Uterus (tissue), 2 donors: ENCODE data around the gene FILIP1L.

Experiments
- POLR2A ChIP-seq, 2 donors: fragments of 450-650 bp; IDR thresholded peaks; one replicate each; pipeline ENCODE4 v1.6.1; 2016; ENCODE audit warnings: antibody characterized with exemption in 2 of 2, mild to moderate bottlenecking in 1 of 2, moderate library complexity in 1 of 2
- TF ChIP-seq, protein P1 (sequence below), 4 experiments: fragments of 200-600 bp in 2 of 4; fragments of 450-650 bp in 2 of 4; sonication (generic) in 2 of 4; IDR thresholded peaks; one replicate each; pipeline ENCODE4 v1.5.1; 2016 to 2019; ENCODE audit warnings: antibody characterized with exemption in 4 of 4, mild to moderate bottlenecking in 2 of 4, moderate library complexity in 1 of 4

DNA sequence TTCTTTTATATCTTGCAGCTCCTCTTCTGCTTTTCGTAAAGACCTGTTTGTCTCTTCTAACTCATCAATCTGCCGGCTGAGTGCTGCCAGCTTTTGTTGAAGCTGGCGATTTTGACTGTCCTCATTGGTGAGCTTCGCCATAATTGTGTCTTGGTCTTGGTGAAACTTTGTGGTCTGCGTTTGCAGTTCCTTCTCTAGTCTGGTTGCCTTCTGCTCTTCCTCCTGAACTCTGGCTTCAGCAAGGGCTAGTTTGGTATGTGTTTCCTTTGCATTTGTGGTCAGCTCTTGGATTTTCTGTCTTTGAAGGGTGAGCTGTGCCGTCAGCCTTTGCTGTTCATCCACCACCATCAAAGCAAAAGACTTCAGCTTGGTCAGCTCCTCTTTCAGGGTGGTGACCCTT lies 263.7 kb downstream of the FILIP1L start:
- TF ChIP-seq, protein P1, sequence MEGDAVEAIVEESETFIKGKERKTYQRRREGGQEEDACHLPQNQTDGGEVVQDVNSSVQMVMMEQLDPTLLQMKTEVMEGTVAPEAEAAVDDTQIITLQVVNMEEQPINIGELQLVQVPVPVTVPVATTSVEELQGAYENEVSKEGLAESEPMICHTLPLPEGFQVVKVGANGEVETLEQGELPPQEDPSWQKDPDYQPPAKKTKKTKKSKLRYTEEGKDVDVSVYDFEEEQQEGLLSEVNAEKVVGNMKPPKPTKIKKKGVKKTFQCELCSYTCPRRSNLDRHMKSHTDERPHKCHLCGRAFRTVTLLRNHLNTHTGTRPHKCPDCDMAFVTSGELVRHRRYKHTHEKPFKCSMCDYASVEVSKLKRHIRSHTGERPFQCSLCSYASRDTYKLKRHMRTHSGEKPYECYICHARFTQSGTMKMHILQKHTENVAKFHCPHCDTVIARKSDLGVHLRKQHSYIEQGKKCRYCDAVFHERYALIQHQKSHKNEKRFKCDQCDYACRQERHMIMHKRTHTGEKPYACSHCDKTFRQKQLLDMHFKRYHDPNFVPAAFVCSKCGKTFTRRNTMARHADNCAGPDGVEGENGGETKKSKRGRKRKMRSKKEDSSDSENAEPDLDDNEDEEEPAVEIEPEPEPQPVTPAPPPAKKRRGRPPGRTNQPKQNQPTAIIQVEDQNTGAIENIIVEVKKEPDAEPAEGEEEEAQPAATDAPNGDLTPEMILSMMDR (IDR thresholded peaks at IDR 0.05) = no peak
- TF ChIP-seq POLR2A (IDR thresholded peaks at IDR 0.05) = no peak
